ENCODE data around the gene TBC1D22A.

TBC1D22A gene

DNA sequence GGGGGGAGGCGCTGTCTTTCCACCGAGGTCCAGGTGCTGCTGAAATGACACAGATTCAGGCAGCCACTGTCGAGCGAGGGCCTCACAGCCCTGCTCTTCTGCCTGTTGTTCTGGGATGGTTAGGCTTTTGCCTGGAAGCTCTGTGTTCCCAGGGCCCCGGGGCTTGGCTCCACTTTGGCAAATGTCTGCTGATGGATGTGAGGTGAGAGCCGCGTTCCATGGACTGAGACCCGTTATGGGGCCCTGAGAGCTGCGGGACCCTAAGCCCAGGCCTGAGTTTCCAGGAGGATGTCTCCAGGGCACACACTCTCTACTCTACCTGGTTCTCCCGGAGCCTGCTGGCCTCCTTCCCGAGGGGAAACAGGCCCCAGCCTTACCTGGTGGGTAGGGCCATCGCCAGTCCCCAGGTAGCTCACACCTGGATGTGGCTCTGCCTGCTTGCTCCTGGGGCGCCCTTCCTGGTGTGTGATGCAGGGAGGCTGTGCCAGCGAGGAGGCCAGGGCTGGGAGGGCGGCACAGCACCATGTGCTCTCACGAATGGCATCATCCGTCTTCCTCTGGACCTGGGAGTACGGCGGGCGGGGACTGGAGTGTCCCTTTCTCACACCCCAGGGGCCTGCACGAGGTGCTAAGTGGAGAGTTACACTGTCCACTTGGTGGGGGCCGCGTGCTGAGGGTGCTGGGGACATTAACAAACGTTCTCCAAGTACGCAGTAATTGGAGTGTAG, 435.5 kb downstream of the TBC1D22A start:
- TF ChIP-seq, protein P1, sequence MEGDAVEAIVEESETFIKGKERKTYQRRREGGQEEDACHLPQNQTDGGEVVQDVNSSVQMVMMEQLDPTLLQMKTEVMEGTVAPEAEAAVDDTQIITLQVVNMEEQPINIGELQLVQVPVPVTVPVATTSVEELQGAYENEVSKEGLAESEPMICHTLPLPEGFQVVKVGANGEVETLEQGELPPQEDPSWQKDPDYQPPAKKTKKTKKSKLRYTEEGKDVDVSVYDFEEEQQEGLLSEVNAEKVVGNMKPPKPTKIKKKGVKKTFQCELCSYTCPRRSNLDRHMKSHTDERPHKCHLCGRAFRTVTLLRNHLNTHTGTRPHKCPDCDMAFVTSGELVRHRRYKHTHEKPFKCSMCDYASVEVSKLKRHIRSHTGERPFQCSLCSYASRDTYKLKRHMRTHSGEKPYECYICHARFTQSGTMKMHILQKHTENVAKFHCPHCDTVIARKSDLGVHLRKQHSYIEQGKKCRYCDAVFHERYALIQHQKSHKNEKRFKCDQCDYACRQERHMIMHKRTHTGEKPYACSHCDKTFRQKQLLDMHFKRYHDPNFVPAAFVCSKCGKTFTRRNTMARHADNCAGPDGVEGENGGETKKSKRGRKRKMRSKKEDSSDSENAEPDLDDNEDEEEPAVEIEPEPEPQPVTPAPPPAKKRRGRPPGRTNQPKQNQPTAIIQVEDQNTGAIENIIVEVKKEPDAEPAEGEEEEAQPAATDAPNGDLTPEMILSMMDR (IDR thresholded peaks at IDR 0.05; ENCODE audit: unreplicated experiment in 3 of 3): no peak
- Mint-ChIP-seq H3K36me3 (ENCODE audit: low read depth) (no peaks in the 10 kb centered on the region), H3K4me3 (no peak overlapping the region), H3K27me3 (ENCODE audit: low read depth) (peaks cover 6% of the 10 kb centered on the region), H3K27ac (no peak overlapping the region), H3K4me1 (peaks cover 28% of the 10 kb centered on the region), H3K9me3 (no peaks in the 10 kb centered on the region)

DNA sequence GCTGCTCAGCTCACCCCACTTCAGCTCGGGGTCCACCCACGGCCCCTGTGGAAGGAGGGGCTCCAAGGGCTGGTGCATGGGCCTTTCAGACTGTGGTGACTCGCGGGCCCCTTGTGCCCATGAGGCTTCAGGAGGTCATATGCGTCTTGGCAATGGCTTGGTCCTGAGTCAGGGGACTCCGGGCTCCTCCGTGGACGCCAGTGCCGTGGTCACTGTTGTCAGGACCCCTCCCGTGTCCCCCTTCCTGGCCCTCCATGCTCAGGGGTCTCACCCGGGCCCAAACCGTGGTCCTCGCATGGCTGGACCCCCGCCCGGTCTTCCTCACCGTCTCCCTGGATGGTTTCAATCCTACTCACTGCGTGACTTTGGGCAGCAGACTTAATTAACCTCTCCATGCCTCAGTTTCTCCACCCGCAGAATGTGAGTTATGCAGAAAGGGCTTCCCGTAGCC, 436.4 kb downstream of the TBC1D22A start:
- Mint-ChIP-seq H3K4me1 (peaks cover 30% of the 10 kb centered on the region), H3K27ac (no peak overlapping the region), H3K4me3 (no peak overlapping the region), H3K36me3 (ENCODE audit: low read depth) (no peaks in the 10 kb centered on the region), H3K27me3 (ENCODE audit: low read depth) (peaks cover 10% of the 10 kb centered on the region), H3K9me3 (peaks cover 1% of the 10 kb centered on the region)
- TF ChIP-seq, protein P1 (IDR thresholded peaks at IDR 0.05; ENCODE audit: unreplicated experiment in 3 of 3): no peak

DNA sequence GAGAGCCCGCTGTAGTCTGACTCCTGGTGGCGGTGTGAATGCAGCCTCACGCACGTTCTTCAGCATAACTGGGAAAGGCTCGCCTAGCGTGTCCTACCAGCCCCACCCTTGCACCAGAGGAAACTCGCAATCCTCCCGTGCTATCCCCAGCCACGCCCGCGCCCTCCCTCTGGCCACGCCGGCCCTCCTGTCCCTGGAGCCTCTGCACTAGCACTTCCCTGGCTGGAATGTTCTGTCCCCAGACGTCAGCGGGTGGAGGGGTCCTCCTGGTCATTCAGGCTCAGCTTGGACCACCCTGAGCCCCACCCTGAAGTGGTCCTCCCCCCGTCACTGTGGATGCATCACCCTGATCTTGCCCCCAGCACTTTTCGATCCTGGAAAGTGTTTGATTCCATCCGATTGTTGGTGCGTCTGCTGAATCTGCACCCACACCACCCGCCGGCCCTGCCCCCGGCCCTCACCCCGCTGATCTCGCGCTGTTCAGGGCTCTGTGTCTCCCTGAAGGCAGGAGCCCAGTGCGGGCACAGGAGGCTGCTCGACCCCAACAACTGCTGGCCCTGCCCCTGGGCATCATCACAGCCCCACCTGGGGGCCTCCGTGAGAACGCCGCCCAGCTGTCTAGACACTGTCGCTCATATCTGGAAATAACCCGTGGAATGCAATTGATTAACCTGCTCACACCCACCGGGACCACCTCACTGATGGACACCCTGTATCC, 437.0 kb downstream of the TBC1D22A start:
- Mint-ChIP-seq H3K36me3 (ENCODE audit: low read depth) (no peaks in the 10 kb centered on the region), H3K4me3 (no peak overlapping the region)

DNA sequence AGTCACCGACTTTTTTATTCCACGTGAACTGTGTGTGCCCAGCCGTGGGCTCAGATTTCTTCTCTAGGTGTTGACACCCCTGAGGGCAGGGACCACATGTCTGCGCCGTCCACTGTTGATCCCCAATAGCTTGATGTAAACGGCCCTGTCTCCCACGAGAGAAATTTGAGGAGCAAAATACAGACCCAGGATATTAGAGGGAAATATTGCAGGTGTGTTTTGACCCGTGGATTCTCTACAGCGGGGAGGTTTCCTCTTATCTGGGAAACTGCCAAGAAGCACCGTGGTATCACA, 437.5 kb downstream of the TBC1D22A start:
- H3K4me1 Mint-ChIP-seq: peaks cover 33% of the 10 kb centered on the region
- H3K9me3 Mint-ChIP-seq: peaks cover 4% of the 10 kb centered on the region
- no peak overlapping the region for H3K27ac Mint-ChIP-seq
- TF ChIP-seq, protein P1 (IDR thresholded peaks at IDR 0.05; ENCODE audit: unreplicated experiment in 3 of 3): no peak
- H3K36me3 Mint-ChIP-seq (ENCODE audit: low read depth): no peaks in the 10 kb centered on the region
- H3K4me3 Mint-ChIP-seq: no peak overlapping the region
- H3K27me3 Mint-ChIP-seq (ENCODE audit: low read depth): peaks cover 14% of the 10 kb centered on the region

More for the DNA sequence above, 437.0 kb downstream of the TBC1D22A start:
- TF ChIP-seq, protein P1 (IDR thresholded peaks at IDR 0.05; ENCODE audit: unreplicated experiment in 3 of 3): no peak
- H3K27me3 Mint-ChIP-seq (ENCODE audit: low read depth): peaks cover 10% of the 10 kb centered on the region
- H3K9me3 Mint-ChIP-seq: peaks cover 4% of the 10 kb centered on the region
- H3K27ac Mint-ChIP-seq: no peak overlapping the region
- peaks cover 33% of the 10 kb centered on the region for H3K4me1 Mint-ChIP-seq

DNA sequence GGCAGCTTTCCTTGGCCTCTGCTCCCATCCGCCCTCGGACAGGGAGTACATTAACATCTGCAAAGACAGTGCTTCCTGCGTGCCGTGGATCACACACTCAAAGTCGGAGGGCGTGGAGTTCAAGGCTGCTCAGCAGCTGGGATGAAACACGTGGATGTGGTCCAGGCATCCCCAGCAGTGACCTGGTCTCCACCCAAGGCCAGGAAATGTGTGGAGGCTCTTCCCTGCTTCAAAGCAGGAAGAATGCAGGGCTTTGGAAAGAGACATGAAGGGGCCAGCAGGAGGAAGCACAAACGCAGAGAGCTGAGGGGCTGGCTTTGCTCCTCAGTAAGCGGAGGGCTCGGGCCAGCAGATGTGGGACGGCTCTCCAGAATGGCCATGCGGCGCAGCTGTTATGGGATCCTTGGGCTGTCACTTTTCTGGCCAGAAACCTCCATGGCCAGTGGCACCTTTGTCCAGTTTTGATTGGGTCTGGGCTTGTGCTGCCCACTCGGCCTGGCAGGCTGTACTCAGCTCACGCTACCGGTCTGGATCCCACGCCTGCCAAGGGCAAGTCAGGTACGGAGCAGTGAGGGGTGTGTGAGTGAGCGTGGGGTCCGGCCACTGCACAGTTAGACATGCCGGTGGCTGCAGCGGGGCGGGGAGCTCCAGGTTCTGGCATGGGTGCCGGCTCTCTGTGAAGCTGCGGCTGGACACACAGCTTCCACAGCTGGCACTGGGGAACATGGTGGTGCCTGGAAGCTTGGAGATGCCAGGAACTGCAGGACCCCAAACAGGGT, 438.0 kb downstream of the TBC1D22A start:
- TF ChIP-seq, protein P1 (IDR thresholded peaks at IDR 0.05; ENCODE audit: unreplicated experiment in 3 of 3): no peak
- H3K4me1 Mint-ChIP-seq: peaks cover 33% of the 10 kb centered on the region
- H3K36me3 Mint-ChIP-seq (ENCODE audit: low read depth): no peaks in the 10 kb centered on the region
- peaks cover 14% of the 10 kb centered on the region for H3K27me3 Mint-ChIP-seq (ENCODE audit: low read depth)
- no peak overlapping the region for H3K4me3 Mint-ChIP-seq
- H3K27ac Mint-ChIP-seq: peak overlapping the region in 1 of 3 experiments; percentile 20
- H3K9me3 Mint-ChIP-seq: peaks cover 4% of the 10 kb centered on the region
